Globus pallidus (tissue), 1 donor: ENCODE results near the gene ITPKB.
"Not testable (repeated sequence)": the region's sequence is repeated elsewhere in the genome, so short reads cannot be mapped to it uniquely, and the experiment has no call there.

Experiments
- DNase-seq: peaks from one replicate; pipeline ENCODE4 v3.0.0-alpha.2; 2015; ENCODE audit warnings: low spot score

The ITPKB gene

DNA sequence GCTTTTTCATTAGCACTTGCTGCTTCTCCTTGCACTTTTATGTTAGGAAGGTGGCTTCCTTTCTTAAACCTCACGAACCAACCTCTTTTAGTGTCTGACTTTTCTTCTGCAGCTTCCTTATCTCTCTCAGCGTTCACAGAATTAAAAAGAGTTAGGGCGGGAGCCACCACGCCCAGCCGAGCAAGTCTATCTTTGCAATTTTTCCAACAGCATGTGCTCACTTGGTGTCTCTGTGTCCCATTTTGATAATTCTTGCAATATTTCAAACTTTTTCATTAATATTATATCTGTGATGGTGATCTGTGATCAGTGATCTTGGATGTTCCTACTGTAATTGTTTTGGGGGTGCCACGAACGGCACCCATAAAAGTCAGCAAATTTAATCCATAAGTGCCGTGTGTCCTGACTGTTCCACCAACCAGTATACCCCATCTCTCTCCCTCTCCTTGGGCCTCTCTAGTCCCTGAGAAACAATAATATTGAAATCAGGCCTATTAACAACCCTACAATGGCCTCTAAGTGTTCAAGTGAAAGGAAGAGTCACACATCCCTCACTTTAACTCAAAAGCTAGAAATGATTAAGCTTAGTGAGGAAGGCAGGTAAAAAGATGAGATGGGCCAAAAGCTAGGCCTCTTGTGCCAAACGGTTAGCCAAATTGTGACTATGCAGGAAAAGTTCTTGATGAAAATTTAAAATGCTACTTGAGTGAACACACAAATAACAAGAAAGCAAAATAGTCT lies 15.9 kb upstream of the ITPKB start:
- no peak for DNase-seq

DNA sequence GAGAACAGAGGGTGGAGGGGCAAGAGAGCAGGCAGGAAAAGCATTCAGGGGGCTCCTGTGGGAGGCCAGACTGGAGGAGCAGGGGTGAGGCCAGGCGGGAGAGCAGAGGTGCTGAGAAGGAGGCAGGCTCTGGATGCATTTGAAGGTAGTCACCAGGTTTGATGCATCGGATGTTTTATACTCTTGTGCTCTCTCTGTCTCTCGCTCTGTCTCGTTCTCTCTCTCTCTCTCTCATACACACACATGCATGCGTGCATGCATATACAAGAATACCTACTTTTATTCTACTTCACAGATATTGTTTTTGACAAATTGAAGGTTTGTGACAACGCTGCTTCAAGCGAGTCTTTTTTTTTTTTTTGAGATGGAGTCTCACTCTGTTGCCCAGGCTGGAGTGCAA lies 15.0 kb upstream of the ITPKB start:
- DNase-seq = no peak

DNA sequence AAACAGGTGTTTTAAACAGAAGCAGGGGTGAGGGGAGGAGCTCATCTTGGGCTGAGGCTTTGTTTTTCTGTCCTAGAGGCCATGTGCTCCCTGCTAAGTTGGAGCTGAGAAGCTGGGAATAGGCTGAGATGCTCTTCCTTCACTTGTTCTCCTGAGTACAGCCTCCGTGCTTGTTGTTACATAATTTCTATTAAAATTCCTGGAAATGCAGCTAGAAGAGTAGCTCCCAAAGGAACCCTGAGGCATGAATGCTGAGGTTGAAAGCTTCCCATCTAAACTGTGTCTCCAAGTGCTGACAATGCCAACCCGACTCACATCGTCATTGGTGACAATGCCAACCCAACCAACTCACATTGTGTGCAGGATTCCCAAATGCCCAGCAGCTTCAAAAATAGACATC lies 12.6 kb upstream of the ITPKB start:
- no peak for DNase-seq

DNA sequence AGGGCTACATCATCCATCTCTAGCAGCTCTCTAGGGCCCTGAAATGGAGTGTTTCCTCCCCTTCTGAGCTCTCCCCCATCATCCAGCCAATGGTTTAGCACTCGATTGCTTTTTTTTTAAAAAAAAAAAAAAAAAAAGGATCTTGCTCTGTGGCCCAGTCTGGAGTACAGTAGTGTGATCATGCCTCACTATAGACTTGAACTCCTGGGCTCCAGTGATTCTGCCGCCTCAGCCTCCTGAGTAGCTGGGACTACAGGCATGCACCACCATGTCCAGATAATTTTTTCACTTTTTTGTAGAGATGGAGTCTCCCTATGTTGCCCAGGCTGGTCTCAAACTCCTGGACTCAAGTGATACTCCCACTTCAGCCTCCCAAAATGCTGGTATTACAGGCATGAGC lies 12.1 kb upstream of the ITPKB start:
- DNase-seq = no peak

DNA sequence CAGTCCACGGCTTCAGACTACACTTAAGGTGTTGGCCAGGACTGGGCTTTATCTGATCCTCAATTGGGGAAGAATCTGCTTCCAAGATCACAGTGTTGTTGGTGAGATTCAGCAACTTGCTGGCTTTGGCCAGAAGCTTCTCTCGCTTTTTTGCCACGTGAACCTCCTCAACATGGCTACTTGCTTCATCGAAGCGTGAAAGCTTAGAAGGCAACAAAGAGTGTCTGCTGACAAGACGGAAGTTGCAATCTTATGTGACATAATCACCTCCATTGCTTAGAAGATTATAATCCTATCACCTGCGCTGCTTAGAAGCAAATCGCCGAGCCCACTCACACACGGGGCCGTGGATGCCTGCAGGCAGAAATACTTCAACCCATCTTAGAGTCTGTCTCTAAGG lies 10.4 kb upstream of the ITPKB start:
- DNase-seq = no peak

DNA sequence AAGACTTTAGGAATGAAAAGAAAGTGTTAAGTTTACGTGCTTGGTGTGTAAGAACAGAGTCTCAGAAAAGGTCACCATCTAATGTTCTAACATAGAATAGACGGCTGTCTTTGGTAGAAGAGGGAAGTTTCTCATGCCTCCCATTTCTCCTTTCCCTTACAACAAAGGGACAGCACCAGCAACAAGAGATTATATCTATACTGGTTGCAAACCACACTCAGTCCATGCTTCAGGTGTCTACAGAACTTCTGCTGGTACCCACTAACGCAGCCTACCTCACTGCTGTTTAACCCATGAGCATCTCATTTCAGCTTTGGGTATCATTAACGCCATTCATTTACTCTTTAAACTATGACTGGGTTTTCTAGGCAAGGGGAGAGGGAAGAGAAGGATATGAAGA lies 9.2 kb upstream of the ITPKB start:
- no peak for DNase-seq

DNA sequence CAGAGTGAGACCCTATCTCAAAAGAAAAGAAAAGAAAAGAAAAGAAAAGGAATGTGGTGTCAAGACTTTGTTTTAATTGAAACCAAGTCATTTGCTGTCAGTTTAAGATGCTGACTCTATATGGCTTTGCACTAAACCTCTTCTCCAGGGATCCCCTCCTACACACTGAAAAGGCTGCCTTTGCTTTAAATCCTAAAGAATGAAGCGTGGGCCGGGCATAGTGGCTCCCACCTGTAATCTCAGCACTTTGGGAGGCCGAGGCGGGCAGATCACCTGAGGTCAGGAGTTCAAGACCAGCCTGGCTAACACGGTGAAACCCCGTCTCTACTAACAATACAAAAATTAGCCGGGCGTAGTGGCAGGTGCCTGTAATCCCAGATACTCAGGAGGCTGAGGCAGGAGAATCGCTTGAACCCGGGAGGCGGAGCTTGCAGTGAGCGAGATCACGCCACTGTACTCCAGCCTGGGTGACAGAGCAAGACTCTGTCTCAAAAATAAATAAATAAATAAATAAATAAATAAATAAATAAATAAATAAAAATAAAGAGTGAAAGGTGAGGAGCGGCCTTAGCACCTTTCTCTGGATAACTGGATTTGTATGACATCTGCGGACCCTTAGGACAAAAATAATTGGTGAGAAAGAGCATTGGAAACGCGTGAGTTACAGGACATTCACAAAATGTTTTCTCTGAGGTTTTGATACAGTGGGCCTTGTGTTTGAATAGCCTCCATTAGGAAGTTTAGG lies 8.6 kb upstream of the ITPKB start:
- not testable (repeated sequence) for DNase-seq

DNA sequence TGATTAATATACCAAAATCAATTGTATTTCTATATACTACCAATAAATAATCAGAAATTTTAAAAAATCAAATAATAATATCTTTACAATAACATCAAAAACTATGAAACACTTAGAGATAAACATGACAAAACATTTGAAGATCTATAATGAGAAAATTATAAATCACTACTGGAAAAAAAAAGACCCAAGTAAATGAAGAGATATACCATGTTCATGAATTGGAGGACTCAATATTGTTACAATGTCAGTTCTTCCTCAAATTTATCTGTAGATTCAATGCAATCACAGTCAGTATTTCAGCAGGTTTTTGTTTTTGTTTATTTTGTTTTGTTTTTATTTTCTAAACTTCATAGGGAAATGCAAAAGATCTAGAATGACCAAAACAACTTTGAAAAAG lies 4.2 kb upstream of the ITPKB start:
- DNase-seq = no peak

DNA sequence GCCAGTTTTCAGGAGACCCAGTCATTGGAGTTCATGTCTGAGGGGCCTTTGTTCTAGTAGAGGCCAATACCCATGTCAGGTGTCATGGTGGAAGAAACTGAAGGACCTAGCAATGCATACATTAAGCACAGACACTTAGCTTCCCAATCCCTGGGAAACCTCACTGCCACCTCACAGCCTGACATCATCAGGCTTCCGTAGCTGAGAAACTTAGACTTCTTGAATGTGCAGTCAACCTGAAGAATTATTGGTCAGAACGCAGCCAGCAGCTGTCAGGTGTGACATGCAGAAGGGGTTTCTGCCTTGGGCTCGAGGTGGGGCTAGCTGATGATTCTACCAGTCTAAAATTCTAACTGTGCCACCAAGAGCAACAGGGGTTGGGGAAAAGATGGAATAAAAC lies 1.9 kb upstream of the ITPKB start:
- DNase-seq = no peak

DNA sequence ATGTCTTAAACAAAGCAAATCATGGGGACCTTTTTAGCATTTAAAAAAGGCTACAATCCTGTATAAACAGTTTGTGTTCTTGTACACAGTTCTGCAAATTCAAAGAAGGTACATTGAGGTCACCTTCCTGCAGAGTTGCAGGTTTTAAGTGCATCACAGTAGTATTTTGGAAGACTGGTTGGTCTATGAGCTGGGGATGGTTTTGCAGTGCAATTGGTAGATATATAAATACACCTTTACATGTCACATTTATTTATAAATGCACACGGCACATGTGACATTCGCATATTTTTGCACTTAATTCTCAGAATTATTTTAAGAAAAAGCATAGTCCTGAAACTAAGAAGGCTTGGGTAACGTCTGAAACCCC lies 599 bp upstream of the ITPKB start:
- no peak for DNase-seq

DNA sequence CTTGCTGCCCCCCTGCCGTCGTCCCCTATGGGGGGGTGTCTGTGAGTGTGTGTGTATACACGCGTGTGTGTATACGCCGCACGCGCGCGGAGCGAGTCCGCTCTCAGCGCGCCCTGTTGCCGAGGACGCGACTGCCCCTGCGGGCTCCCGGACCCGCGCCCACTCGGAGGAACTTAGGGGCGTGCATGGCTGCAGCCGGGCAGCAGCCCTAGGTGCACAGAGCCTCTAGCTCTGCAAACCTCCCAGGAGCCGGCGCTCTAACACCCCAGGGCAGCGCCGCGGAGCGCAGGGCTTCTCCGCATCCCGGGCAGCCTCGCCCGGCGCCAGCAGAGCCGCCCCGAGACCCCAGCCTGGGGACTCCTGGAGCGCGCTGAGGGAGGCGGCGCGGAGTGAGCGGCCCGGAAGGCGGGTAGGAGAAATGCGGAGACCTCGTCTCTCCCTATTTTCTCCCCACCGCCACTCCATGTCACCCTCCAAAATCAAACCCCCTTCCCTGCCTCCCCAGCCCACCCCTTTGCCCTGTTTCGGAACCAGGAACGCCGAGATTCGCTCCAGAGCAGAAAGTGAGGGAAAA lies 574 bp downstream of the ITPKB start:
- DNase-seq = peak; percentile 51

DNA sequence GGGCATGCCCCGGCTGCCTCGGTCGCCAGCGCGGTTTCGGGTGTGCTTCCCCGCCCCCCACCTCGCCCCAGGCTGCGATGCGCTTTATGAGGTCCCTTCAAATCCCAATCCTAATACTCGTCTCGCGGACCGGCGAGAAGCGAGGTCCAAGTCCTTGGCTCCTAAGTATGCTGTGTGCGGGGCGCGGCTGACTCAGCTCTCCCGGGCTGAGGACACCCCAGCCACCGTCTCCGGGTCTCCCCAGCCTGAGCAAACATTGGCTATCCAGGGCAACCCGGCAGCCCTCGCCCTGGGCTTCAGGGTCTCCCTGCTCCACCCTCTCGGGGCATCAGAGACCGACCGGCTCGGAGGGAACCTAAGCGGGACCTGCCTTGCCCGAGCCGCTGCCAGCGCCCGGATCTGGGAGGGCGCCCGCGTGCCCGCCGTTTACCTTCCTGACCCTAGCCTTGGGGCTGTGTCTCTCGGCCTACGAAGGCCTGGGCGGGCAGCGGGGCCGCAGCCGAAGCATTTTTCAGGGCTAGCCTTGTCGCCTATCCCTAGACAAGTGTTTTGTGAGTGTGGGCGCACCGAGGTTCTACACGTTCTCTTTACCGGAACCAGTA lies 1.2 kb downstream of the ITPKB start:
- DNase-seq = peak; percentile 68

DNA sequence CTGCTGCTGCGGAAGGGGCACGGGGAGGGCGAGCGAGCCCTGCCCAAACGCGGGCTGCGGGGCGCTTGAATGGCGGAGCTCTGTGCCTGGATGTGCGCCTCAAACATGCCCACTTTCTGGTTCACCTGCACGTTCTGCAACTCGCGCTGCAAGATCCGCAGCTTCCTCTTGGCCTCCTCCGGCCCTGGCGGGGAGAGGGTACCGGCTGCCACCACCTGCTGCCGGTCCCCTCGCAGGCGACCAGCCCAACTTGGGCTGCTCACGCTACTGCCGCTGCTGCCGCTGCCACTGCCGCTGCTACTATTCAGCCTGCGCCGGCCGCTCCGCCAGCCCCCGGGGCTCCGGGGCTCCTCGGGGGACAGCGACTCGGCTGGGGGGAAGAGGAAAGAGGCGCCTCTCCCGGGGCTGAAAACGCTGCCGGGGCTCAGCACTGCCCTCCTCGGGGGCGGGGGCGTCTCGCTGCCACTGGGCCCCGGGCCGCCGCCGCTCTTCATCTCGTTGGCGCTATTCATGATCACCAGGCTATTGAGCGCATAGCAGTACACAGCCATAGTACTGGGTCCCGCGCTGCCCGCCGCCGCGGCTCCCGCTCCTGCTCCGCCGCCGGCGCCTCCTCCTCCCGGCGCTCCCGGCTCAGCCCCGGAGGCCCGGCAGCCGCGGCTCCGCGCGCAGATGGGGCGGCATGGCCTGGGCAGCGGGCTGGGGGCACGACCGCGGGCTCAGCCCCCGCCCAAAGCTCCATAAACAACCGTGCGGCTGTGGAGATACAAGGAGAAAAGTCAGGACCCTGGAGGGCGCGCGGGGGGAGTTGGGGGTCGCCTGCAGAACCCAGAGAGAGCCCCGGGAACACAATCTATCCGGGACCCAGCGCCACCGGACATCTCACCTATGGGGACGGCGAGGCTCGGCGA lies 1.9 kb downstream of the ITPKB start:
- DNase-seq = peak; percentile 81

DNA sequence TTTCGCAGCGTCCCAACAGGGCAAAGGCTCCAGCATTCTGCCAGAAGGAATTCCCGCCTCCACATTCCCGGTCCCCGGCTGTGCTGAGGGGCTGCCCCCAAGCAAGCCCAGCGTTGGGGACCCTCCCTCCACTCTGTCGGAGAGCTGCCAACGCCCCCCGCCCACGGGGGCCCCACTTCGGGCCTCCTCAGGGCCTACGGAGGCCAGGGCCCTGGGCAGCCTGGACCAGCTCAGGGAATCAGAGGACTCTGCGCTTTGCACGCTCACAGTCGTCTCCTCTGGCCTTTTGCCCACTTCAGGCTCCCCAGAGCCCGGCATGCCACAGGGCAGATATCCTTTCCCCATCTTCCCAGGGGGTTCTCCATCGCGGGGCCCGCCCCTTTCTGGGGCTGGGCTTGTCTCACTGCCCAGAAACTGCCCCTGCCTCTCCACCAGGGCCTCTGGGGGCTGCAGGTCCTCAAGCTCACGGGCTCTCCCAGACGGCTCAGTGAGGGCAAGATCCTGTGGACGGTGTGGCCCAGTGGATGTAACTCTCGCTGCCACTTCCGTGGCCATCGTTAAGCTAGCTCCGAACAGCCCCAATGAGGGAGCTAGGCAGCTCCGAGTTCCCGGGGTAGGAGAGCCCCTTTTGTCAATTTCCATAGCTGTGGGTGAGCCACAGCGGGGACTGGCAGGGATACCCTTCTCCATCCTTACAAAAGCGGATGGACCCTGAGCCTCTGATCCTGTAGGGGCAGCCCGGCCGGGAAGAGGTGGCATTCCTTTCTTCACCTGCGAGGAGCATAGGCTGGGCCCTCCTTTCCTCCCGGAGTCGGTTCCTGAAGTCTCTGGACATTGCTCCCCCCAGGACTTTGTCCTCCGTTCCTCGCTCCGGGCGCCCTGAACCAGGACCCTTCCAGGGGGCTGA lies 2.8 kb downstream of the ITPKB start:
- peak; percentile 71 for DNase-seq

DNA sequence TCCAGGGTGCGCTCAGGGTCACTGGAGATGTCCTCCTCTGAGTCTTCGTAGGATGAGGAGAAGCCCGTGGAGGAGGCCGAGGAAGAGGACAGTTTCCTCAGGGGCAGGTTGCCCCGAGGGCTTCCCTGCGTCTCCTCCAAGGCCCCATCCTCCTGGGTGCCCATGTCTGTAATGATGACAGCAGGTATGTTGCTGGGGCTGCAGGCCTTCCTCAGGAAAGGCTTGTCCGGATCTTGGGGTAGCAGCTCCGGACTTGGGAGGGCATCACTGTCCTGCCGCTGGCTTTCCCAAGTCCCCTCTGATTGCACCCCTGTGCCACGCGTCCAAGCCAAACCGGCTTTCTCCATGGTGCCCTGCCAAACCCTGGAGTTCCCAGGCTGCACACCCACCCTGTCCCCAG lies 3.5 kb downstream of the ITPKB start:
- DNase-seq = no peak

DNA sequence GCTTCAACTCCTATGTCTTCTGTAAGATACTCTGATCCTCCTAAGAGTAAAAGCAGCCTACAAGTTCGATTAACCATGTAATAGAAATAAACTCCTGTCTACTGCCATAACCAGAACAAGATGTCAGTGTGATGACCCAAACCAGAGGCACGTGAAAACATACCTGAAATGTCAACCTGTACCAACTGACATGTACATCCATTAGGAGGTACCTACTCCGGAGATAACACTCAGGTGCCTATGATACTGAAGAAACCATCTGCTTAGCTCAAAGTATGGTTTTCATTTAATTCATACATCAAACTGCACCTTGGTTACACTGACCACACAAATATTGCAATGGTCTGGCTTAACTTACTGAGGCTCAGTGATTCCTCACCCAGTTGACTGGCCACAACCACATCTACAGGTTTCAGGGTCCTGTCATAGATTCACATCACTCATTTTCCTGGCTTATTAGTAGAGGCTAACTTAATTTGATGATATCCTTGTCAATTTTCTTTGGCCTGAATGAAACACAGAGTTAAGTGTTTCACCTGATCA lies 4.4 kb downstream of the ITPKB start:
- DNase-seq = no peak

DNA sequence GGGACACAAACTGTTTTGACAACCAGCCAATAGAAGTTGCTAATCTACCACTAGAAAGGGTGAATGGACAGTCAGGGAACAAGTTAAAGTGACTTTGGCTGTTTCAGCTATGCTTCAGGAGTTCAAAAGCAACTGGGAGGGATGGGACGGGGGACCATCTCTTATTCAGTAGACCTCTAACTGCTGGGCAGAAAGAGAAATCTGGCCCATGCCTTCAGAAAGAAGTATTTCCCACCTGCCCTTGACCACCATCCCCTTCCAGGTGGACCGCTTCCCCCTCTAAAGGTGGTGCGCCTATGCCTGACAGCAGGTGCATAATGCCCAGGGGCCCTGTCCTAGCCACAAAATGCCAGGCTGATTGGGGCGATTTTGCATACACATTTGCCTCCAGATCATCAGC lies 5.2 kb downstream of the ITPKB start:
- no peak for DNase-seq

DNA sequence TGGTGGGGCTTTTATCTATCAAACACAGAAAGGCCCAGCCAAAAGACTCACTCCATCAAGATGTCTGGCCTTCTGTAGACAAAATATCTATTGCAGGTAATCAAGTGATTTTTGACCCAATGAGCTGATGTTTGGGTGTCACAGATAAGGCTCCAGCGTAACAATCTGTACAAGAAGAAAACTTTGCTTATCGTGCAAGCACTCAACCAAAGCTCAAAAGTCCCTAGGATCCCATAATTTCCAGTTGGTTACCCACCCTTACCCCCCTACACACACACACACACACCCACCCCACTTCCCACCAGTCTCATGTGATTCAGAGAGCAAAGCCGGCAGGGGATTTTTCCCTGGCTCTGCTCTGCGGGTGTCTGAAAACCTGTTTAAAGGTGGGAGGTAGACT lies 5.8 kb downstream of the ITPKB start:
- no peak for DNase-seq

DNA sequence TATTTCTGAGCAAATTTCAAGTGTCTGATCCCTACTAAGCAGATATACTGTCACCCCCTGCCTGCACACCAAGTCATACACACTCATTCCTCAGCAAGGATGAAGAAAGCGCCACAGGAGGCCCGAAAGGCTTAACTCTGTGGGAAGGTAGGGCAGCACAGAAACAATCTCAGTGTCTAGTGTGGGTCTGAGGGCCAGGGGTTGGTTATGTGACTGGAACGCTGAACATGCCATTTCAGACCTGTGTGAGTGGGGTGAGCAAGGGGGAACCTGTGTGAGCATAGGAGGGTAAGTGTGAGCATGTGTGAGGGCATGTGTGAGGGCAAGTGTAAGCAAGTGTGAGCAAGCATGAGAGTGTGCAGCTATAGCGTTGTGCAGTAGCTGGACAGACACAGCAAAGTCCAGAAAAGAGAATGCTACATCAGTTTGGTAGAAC lies 6.2 kb downstream of the ITPKB start:
- DNase-seq = no peak

DNA sequence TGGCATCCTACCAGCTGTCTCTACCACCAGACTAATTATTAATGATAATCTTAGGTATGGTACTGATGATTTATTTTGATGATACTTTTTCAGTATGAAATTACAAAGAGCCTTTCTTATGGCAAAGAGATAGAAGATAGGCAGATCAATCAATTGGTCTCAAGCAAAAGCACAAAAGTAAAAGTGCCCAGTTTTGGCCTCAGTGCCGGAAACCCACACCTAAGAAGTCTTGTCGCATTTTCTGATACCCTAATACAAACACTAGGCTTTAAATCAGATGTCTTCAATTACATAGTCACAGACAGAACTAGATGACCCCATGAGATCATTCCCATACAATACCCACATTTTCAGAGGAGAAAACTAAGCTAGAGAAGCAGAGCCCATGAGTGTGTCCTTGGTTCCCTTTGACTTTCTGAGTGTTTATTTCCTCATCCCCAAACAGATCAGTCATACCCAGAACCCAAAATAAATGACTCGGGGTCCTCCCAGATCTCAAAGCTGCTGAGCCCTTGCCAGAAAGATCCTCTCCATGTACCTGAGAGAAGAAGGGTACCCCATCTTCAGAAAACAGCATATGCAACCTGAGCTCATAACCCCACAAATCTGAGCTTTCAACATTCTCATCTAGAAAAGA lies 7.7 kb downstream of the ITPKB start:
- no peak for DNase-seq
